HFFc6 (cell line): ENCODE measurements around the gene A2M. TPM values are rescaled to one million over a fixed set of nuclear protein-coding genes. Genes with fewer than 3 reads are reported as not detected.

Experiments used
- DNase-seq: peaks from one replicate; pipeline ENCODE4 v3.0.0-alpha.2; 2018
- H3K27ac Mint-ChIP-seq: 2 replicates; pipeline ENCODE4 v1.8.0; 2020; ENCODE audit warnings: mild to moderate bottlenecking, mixed read lengths
- H3K27me3 Mint-ChIP-seq: 2 replicates; pipeline ENCODE4 v1.8.0; 2021; ENCODE audit warnings: mild to moderate bottlenecking, moderate library complexity, mixed read lengths; ENCODE audit not compliant: insufficient read depth
- H3K36me3 Mint-ChIP-seq: 2 replicates; pipeline ENCODE4 v1.8.0; 2021; ENCODE audit warnings: low read depth, mixed read lengths
- H3K4me1 Mint-ChIP-seq: 2 replicates; pipeline ENCODE4 v1.8.0; 2020; ENCODE audit warnings: low read depth, mixed read lengths
- H3K4me3 Mint-ChIP-seq: 2 replicates; pipeline ENCODE4 v1.8.0; 2020; ENCODE audit warnings: mild to moderate bottlenecking, moderate library complexity, mixed read lengths
- H3K9me3 Mint-ChIP-seq: 2 replicates; pipeline ENCODE4 v1.8.0; 2020; ENCODE audit warnings: mild to moderate bottlenecking, mixed read lengths
- total RNA-seq, 6 experiments: library from RNA; stranded (reverse); fragmentation: NEBNext Ultra II Directional; extraction: Animal tissue kit (Norgen Biotek cat#: 25700); gene quantifications; 2 replicates in 1 of 6; 3 replicates in 5 of 6; pipeline ENCODE4 v1.2.3, GENCODE V29; 2021
- TF ChIP-seq, protein P1 (sequence below): fragments of 200-600 bp; sonication (generic); IDR thresholded peaks from 2 replicates; pipeline ENCODE4 v1.5.0; 2021; ENCODE audit warnings: antibody characterized with exemption, mild to moderate bottlenecking

Gene A2M
- total RNA-seq, 6 experiments from 2014 or later: 0.23 to 0.50 (median 0.33) TPM

DNA sequence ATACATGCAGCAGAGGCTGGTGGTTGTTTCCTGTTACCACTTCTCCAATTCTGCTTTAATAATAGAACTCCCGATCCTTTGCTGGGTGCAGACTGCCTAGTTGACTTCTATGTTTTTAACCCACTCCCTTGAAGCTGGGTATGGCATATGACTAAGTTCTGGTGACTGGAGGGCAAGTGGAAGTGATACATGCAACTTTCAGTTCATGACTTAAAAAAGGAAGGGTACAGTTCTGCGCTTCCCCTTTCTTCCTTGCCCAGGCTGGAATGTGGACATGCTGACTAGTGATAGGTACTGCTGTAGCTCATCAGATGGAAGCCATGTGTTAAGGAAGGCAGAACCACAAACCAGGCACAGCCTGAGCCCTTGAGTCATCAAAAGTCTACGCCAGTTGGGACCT, 2.4 kb upstream of the A2M start:
- H3K4me1 Mint-ChIP-seq: no peaks in the 10 kb centered on the region
- H3K27ac Mint-ChIP-seq: no peak overlapping the region
- no peaks in the 10 kb centered on the region for H3K36me3 Mint-ChIP-seq
- TF ChIP-seq, protein P1, sequence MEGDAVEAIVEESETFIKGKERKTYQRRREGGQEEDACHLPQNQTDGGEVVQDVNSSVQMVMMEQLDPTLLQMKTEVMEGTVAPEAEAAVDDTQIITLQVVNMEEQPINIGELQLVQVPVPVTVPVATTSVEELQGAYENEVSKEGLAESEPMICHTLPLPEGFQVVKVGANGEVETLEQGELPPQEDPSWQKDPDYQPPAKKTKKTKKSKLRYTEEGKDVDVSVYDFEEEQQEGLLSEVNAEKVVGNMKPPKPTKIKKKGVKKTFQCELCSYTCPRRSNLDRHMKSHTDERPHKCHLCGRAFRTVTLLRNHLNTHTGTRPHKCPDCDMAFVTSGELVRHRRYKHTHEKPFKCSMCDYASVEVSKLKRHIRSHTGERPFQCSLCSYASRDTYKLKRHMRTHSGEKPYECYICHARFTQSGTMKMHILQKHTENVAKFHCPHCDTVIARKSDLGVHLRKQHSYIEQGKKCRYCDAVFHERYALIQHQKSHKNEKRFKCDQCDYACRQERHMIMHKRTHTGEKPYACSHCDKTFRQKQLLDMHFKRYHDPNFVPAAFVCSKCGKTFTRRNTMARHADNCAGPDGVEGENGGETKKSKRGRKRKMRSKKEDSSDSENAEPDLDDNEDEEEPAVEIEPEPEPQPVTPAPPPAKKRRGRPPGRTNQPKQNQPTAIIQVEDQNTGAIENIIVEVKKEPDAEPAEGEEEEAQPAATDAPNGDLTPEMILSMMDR: no peak
- H3K4me3 Mint-ChIP-seq: no peak overlapping the region
- no peak for DNase-seq
- H3K9me3 Mint-ChIP-seq: peaks cover 11% of the 10 kb centered on the region
- H3K27me3 Mint-ChIP-seq: no peaks in the 10 kb centered on the region

DNA sequence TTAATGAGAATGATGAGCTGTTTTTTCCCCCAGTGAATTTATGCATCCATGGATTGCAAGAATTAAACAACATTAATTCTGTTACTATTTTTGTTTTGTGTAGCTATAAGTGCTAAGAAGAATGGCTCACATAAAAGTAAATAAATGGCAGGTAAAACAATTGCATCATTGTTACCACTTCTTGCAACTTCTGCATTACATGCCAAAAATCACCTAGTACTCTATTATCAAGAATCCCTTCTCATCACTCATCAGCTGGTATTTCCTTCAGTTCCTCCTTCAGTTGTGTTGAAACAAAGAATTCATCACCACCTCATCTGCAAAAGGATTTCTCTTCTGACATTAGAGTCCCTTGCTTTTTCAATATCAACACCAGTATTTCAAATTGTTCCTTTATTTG, 773 bp downstream of the A2M start:
- TF ChIP-seq, protein P1: no peak
- Mint-ChIP-seq H3K36me3 (no peaks in the 10 kb centered on the region), H3K27ac (no peak overlapping the region), H3K9me3 (peaks cover 16% of the 10 kb centered on the region), H3K4me1 (no peaks in the 10 kb centered on the region), H3K4me3 (no peak overlapping the region), H3K27me3 (no peaks in the 10 kb centered on the region)
- DNase-seq: no peak

DNA sequence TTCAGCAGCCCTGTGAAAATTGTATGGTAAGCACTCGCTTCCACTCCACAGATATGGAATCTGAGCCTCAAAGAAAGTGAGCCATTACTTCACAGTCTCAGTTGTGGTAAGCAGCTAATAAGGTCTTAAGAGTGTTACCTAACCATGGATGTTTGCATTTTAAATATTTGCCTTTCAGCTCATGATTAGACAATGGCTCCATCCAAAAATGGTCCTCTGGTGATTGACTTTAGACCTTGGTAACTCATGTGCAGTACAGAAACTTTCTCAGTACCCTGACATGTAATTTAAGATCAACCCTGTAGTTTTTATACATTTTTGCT, 1.8 kb downstream of the A2M start:
- Mint-ChIP-seq H3K4me1 (no peaks in the 10 kb centered on the region), H3K36me3 (no peaks in the 10 kb centered on the region), H3K9me3 (peaks cover 12% of the 10 kb centered on the region), H3K27ac (no peak overlapping the region), H3K27me3 (no peaks in the 10 kb centered on the region), H3K4me3 (no peak overlapping the region)
- no peak for DNase-seq
- TF ChIP-seq, protein P1: no peak

DNA sequence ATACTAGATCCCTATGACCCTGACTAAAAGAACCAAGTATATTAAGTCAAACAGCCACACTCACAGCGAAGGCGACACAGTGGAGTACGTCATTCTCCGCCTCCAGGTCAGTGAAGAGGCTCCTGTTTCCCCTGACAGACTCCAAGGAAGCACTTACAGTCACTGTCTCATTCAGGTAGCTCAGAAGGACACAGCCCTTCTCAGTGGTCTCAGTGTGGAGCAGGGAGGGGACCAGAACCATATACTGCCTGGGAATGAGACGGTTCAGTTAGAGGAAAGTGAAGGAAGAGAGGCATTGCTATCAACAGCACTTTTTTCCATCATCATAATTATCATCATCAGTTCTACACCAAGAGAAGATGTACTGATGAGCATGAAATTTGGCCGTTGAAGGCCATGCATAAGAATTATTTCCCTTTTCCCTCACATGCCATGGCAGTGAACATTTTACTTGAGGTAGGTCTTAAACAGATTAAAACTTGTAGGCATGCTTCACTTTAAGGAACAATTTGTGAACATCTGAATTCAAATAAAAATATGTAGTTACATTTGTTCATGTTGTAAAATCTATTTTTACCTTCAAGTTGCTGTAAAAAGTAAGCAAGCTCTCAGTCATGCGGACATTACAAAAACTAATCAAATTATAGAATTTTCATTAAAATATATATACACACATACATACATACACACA, 2.3 kb downstream of the A2M start:
- H3K27ac Mint-ChIP-seq: no peak overlapping the region
- TF ChIP-seq, protein P1: no peak
- H3K36me3 Mint-ChIP-seq: no peaks in the 10 kb centered on the region
- peaks cover 8% of the 10 kb centered on the region for H3K9me3 Mint-ChIP-seq
- H3K4me1 Mint-ChIP-seq: no peaks in the 10 kb centered on the region
- DNase-seq: no peak
- H3K4me3 Mint-ChIP-seq: no peak overlapping the region
- no peaks in the 10 kb centered on the region for H3K27me3 Mint-ChIP-seq

DNA sequence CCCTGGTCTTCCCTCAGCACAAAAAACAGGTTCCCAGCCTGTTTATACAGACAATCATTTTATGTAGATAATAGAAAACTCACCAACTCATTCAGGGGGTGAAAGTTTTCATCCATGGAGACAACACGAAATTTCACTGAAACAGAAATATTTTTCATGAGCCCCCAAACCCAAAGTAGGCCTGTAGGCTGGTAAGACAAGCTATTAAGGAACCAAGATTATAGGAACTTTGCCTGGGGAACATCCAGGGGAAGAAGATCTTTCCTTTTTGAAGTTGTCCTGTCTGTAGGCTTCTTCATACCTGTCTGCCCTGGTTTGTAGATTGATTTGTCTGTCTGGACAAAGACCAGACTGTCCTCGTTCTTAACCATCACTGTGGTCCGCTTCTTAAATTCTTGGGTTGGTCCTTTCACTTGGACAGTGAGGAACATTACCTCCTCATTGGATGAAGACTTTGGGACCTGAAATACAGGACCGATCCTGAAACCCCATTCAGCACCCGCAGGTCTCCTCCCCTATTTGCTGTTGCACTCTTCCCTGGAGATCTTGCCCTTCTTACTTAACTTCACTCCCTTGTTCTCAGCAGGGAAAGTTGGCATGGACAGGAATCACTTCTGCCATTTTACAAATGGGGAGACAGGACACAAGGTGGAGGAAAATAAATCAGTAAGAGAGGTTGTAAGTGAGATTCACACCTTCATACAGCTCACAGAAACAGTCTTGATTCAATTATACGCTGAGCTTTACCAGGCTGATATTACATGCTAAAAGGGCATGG, 3.5 kb downstream of the A2M start:
- Mint-ChIP-seq H3K9me3 (peaks cover 8% of the 10 kb centered on the region), H3K4me3 (no peak overlapping the region)

More for the DNA sequence above, 3.5 kb downstream of the A2M start:
- Mint-ChIP-seq H3K27ac (no peak overlapping the region), H3K4me1 (no peaks in the 10 kb centered on the region), H3K27me3 (no peaks in the 10 kb centered on the region), H3K36me3 (no peaks in the 10 kb centered on the region)
- TF ChIP-seq, protein P1: no peak
- DNase-seq: no peak
